Measurements from ENCODE around the gene NPR2.

Gene NPR2

GRCh38 chr9:35832814-35833213 lies 41.4 kb downstream of the NPR2 start:
- no peak for DNase-seq (ENCODE audit: low spot score)

GRCh38 chr9:35834260-35835215 lies 43.1 kb downstream of the NPR2 start:
- DNase-seq (ENCODE audit: low spot score): no peak

- DNase-seq (ENCODE audit: low spot score): no peak
Observed at GRCh38 chr9:35835216-35835632, 43.8 kb downstream of the NPR2 start.

GRCh38 chr9:35835766-35836165 lies 44.4 kb downstream of the NPR2 start:
- DNase-seq (ENCODE audit: low spot score): no peak

GRCh38 chr9:35836595-35836994 lies 45.2 kb downstream of the NPR2 start:
- no peak for DNase-seq (ENCODE audit: low spot score)

- no peak for DNase-seq (ENCODE audit: low spot score)
Observed at GRCh38 chr9:35839926-35840325, 48.5 kb downstream of the NPR2 start.

GRCh38 chr9:35840881-35841644 lies 49.7 kb downstream of the NPR2 start:
- DNase-seq (ENCODE audit: low spot score): no peak

GRCh38 chr9:35841645-35841900 lies 50.2 kb downstream of the NPR2 start:
- DNase-seq (ENCODE audit: low spot score): no peak

GRCh38 chr9:35842020-35842745 lies 50.8 kb downstream of the NPR2 start:
- no peak for DNase-seq (ENCODE audit: low spot score)

- no peak for DNase-seq (ENCODE audit: low spot score)
Observed at GRCh38 chr9:35842795-35843194, 51.4 kb downstream of the NPR2 start.

GRCh38 chr9:35844628-35845270 lies 53.4 kb downstream of the NPR2 start:
- DNase-seq (ENCODE audit: low spot score): peak; percentile 53

GRCh38 chr9:35845824-35846771 lies 54.7 kb downstream of the NPR2 start:
- DNase-seq (ENCODE audit: low spot score): no peak

- DNase-seq (ENCODE audit: low spot score): no peak
Observed at GRCh38 chr9:35847792-35848572, 56.6 kb downstream of the NPR2 start.

GRCh38 chr9:35852267-35852815 lies 61.0 kb downstream of the NPR2 start:
- DNase-seq (ENCODE audit: low spot score): no peak

- no peak for DNase-seq (ENCODE audit: low spot score)
Observed at GRCh38 chr9:35852876-35853865, 61.8 kb downstream of the NPR2 start.

GRCh38 chr9:35854091-35854762 lies 62.8 kb downstream of the NPR2 start:
- DNase-seq (ENCODE audit: low spot score): no peak

- no peak for DNase-seq (ENCODE audit: low spot score)
Observed at GRCh38 chr9:35856206-35856605, 64.8 kb downstream of the NPR2 start.

GRCh38 chr9:35856882-35857281 lies 65.5 kb downstream of the NPR2 start:
- DNase-seq (ENCODE audit: low spot score): no peak

All from CD4-positive, alpha-beta T cell treated with Interleukin-15 for 4 hours (primary cell).